Testis (tissue), 3 donors: ENCODE measurements around the gene COL4A1. TPM values are rescaled to one million over a fixed set of nuclear protein-coding genes. Genes with fewer than 3 reads are reported as not detected.

Source experiments
- DNase-seq: peaks from one replicate; pipeline ENCODE4 v3.0.0-alpha.2; 2019
- H3K27ac ChIP-seq, 2 donors: fragments of 200-600 bp; sonication (generic); one replicate each; pipeline ENCODE4 v1.5.1; 2019
- H3K27me3 ChIP-seq: fragments of 200-600 bp; sonication (generic); one replicate; pipeline ENCODE4 v1.5.1; 2019
- H3K36me3 ChIP-seq: fragments of 200-600 bp; sonication (generic); one replicate; pipeline ENCODE4 v1.5.1; 2017; ENCODE audit warnings: low read depth; ENCODE audit errors: missing control alignments
- H3K4me1 ChIP-seq: fragments of 200-600 bp; sonication (generic); one replicate; pipeline ENCODE4 v1.5.1; 2019
- H3K4me3 ChIP-seq, 2 donors: fragments of 200-600 bp; sonication (generic); one replicate each; pipeline ENCODE4 v1.5.1; 2017 to 2019
- H3K9me3 ChIP-seq: fragments of 200-600 bp; sonication (generic); one replicate; pipeline ENCODE4 v1.5.1; 2017
- POLR2A ChIP-seq: fragments of 450-650 bp; IDR thresholded peaks from one replicate; pipeline ENCODE4 v1.6.1; 2017; ENCODE audit warnings: antibody characterized with exemption, mild to moderate bottlenecking, moderate library complexity
- WGBS, 2 donors: methylation state at CpG; one replicate each; pipeline ENCODE4 v1.1.5; 2018; 5-methylcytosine and 5-hydroxymethylcytosine counted together
- intact Hi-C: fragments of 100-400 bp; cut with DNase I; formaldehyde crosslinking; loops from one replicate; pipeline ENCODE4 v1.15.1; 2023; ENCODE audit warnings: low total_unique reads
- polyA plus RNA-seq: library from polyadenylated mRNA; stranded (reverse); fragments of 350-450 nt; fragmentation: Illumina TruSeq; extraction: RNeasy Lipid Tissue Mini Kit (QIAGEN cat#74804); gene quantifications from one replicate; pipeline ENCODE4 v1.2.3, GENCODE V29; 2014; ENCODE audit warnings: low read depth, low replicate concordance; ENCODE audit not compliant: insufficient read depth
- total RNA-seq, 2 donors: library from RNA; depleted of rRNA; stranded (reverse); fragments of >200 nt; gene quantifications; one replicate each; pipeline ENCODE4 v1.2.3, GENCODE V29; 2016
- TF ChIP-seq, protein P1 (sequence below), 3 experiments: fragments of 450-650 bp in 2 of 3; fragments of 200-600 bp in 1 of 3; sonication (generic) in 1 of 3; IDR thresholded peaks; one replicate each; pipeline ENCODE4 v1.5.1; 2016 to 2019; ENCODE audit warnings: antibody characterized with exemption in 3 of 3, mild to moderate bottlenecking in 2 of 3, moderate library complexity in 1 of 3

COL4A1 gene
- total and polyA plus RNA-seq, 3 donors from 2014 or later = 35.5 to 43.0 (median 39.0) TPM

DNA sequence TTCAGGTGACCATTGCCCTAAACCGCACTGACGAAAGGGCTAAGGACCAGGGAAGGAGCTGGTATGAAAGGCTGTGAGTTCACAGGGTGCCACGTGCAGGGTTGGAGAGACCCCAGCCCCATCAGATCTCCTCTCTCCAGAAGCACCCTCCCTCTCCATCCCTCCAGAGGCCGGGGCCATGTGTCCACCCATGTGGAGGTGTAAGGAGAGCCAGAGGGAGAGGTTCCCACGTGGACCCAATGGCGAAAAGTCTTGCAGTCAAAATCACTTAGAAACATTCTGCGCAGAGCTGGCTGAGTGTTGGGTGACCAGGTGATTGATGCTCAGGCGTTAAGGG is 168.3 kb downstream of the COL4A1 start:
- DNase-seq = no peak

DNA sequence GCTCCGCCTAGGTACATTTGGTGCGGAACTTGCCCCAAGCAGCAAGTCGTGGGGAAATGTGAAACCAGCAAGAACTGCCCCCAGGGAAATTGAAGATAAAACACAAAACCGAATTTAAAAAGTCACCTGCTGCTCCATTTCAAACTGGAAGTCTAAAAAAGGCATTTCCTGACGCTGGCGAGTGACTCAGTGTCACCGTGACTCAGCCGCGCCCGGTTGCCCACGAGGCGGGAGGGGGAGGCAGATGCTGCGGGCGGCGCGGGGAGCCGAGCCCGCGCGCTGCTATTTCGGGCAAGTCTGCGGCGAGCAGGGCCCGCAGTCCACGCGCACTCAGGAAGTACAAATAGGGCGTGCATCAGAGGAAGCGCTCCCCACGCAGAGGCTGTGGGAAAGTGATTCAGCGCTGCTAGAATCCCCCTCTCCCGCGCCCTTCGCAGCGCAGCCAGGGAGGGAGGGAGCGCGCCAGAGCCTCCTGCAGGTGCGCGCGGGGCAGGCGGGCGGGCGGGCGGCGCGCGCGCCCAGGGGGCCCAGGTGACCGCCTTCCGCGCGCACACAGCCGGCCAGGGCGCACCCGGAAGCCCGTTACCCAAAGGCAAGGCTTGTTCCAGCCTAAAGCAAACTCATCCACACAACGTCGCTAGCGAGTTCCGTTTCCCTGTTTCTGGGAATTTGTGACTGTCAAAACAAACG is 168.8 kb downstream of the COL4A1 start:
- H3K4me1 ChIP-seq = peaks cover 9% of the 10 kb centered on the region
- no peaks in the 10 kb centered on the region for H3K36me3 ChIP-seq
- DNase-seq = peak; percentile 53
- peak overlapping the region; percentile 56 to 70 for H3K4me3 ChIP-seq
- H3K9me3 ChIP-seq = no peaks in the 10 kb centered on the region
- intact Hi-C loops = no loop called here
- H3K27me3 ChIP-seq = no peaks in the 10 kb centered on the region
- H3K27ac ChIP-seq = peak overlapping the region in 1 of 2 donors; percentile 19
- TF ChIP-seq POLR2A = no peak
- TF ChIP-seq, protein P1, sequence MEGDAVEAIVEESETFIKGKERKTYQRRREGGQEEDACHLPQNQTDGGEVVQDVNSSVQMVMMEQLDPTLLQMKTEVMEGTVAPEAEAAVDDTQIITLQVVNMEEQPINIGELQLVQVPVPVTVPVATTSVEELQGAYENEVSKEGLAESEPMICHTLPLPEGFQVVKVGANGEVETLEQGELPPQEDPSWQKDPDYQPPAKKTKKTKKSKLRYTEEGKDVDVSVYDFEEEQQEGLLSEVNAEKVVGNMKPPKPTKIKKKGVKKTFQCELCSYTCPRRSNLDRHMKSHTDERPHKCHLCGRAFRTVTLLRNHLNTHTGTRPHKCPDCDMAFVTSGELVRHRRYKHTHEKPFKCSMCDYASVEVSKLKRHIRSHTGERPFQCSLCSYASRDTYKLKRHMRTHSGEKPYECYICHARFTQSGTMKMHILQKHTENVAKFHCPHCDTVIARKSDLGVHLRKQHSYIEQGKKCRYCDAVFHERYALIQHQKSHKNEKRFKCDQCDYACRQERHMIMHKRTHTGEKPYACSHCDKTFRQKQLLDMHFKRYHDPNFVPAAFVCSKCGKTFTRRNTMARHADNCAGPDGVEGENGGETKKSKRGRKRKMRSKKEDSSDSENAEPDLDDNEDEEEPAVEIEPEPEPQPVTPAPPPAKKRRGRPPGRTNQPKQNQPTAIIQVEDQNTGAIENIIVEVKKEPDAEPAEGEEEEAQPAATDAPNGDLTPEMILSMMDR (IDR thresholded peaks at IDR 0.05) = no peak
- 0% methylated on average over 26 to 47 of the region's 60 CpGs for WGBS, 2 donors

More for the DNA sequence above, 168.3 kb downstream of the COL4A1 start:
- peaks cover 9% of the 10 kb centered on the region for H3K4me1 ChIP-seq
- no peaks in the 10 kb centered on the region for H3K36me3 ChIP-seq
- H3K4me3 ChIP-seq = peak overlapping the region; percentile 56 to 70
- no peaks in the 10 kb centered on the region for H3K27me3 ChIP-seq
- H3K27ac ChIP-seq = no peak overlapping the region
- H3K9me3 ChIP-seq = no peaks in the 10 kb centered on the region
- 30 to 43% methylated on average over 6 to 8 of the region's 8 CpGs for WGBS, 2 donors
- intact Hi-C loops = no loop called here
- TF ChIP-seq POLR2A = no peak
- TF ChIP-seq, protein P1 (IDR thresholded peaks at IDR 0.05) = no peak

DNA sequence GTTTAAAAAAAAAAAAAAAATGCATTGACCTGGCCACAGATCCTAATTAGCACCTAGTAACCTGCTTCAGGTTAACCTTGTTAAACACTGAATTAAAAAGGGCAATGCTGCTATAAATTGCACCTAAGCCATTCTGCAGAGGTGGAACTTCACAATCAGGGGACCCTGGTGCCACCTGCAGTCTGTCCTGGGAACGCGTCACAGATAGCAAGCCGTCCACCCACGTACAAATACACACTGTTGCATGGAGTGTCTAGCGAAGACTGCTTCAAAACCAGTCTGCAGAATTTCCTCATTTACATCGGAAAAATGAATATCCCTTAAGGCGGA is 169.3 kb downstream of the COL4A1 start:
- Histone ChIP-seq H3K27ac (no peak overlapping the region), H3K4me3 (peak overlapping the region; percentile 56 to 70), H3K36me3 (no peaks in the 10 kb centered on the region), H3K4me1 (peaks cover 9% of the 10 kb centered on the region), H3K9me3 (no peaks in the 10 kb centered on the region), H3K27me3 (no peaks in the 10 kb centered on the region)
- WGBS, 2 donors = 0 to 2% methylated on average over 6 to 7 of the region's 7 CpGs
- no peak for TF ChIP-seq POLR2A
- TF ChIP-seq, protein P1 (IDR thresholded peaks at IDR 0.05) = no peak
- intact Hi-C loops = no loop called here
- DNase-seq = peak; percentile 34

DNA sequence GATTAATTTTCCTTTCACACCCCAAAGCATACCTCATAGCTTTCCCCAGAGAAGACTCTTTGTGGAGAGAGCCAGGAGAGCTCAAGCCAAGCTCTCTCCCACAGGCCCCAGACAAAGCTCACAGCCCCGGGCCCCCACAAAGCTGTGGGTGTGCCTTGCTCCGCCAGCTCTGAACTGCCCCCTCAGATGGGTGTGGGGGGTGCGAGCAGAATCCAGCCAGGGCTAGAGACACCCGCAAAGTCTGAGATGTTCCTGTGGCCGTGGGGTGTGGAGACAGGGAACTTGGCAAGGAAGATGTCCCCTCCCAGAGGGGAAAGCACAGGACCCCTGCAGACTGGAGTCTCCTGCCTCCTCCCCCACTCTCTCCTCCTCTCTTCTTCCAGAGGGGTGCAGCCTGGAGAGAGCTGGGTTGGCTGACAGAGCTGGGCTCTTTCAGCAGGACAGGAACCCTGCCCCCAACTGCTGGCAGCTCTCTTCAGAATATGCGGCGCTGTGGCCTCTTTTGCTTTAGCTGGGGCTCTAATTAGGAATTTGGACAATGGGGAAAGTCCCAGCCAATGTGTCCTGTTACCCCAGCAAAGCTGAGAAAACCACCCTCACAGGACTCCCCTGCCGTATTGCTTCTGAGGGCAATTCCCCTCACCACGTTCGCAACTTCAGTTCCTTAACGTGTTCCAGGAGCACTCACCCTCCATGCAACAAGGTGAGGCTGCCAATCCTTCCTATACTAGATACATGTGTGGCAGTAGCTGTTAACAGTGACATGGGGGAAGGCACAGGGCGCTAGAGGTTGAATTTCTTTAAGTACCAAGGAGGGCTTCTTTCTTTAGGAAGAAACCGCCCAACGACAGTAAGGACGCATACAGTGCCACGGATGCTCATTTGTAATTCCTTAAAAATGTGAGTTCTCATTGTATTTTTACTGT is 170.0 kb downstream of the COL4A1 start:
- WGBS, 2 donors = 39 to 45% methylated on average over 12 to 16 of the region's 16 CpGs
- intact Hi-C loops = no loop called here
- Histone ChIP-seq H3K36me3 (no peaks in the 10 kb centered on the region), H3K27ac (no peak overlapping the region), H3K4me1 (peaks cover 9% of the 10 kb centered on the region), H3K27me3 (no peaks in the 10 kb centered on the region), H3K4me3 (no peak overlapping the region), H3K9me3 (no peaks in the 10 kb centered on the region)
- no peak for DNase-seq
- TF ChIP-seq POLR2A = no peak
- TF ChIP-seq, protein P1 (IDR thresholded peaks at IDR 0.05) = no peak
